Measurements from ENCODE around the gene RFX4.
"Not testable (repeated sequence)": the region's sequence is repeated elsewhere in the genome, so short reads cannot be mapped to it uniquely, and the experiment has no call there.

RFX4 gene

GRCh38 chr12:106709068-106709511 lies 126.3 kb downstream of the RFX4 start:
- Histone ChIP-seq H3K9me3 (ENCODE audit: control insufficient read depth, insufficient read depth, low read length) (no peaks in the 10 kb centered on the region), H3K9ac (ENCODE audit: low read depth, low read length) (no peak overlapping the region), H3K36me3 (ENCODE audit: insufficient read depth, low read length) (no peaks in the 10 kb centered on the region), H3K4me1 (ENCODE audit: insufficient read depth, low read length) (peaks cover 16% of the 10 kb centered on the region)

GRCh38 chr12:106710143-106710893 lies 127.5 kb downstream of the RFX4 start:
- Histone ChIP-seq H3K4me1 (ENCODE audit: insufficient read depth, low read length) (peaks cover 16% of the 10 kb centered on the region), H3K9ac (ENCODE audit: low read depth, low read length) (no peak overlapping the region), H3K36me3 (ENCODE audit: insufficient read depth, low read length) (no peaks in the 10 kb centered on the region), H3K9me3 (ENCODE audit: control insufficient read depth, insufficient read depth, low read length) (no peaks in the 10 kb centered on the region)

GRCh38 chr12:106711316-106711715 lies 128.5 kb downstream of the RFX4 start:
- no peaks in the 10 kb centered on the region for H3K9me3 ChIP-seq (ENCODE audit: control insufficient read depth, insufficient read depth, low read length)
- peaks cover 16% of the 10 kb centered on the region for H3K4me1 ChIP-seq (ENCODE audit: insufficient read depth, low read length)
- H3K36me3 ChIP-seq (ENCODE audit: insufficient read depth, low read length): no peaks in the 10 kb centered on the region
- H3K9ac ChIP-seq (ENCODE audit: low read depth, low read length): no peak overlapping the region

GRCh38 chr12:106712768-106713167 lies 130.0 kb downstream of the RFX4 start:
- no peaks in the 10 kb centered on the region for H3K36me3 ChIP-seq (ENCODE audit: insufficient read depth, low read length)
- peaks cover 16% of the 10 kb centered on the region for H3K4me1 ChIP-seq (ENCODE audit: insufficient read depth, low read length)
- no peak overlapping the region for H3K9ac ChIP-seq (ENCODE audit: low read depth, low read length)
- no peaks in the 10 kb centered on the region for H3K9me3 ChIP-seq (ENCODE audit: control insufficient read depth, insufficient read depth, low read length)

- Histone ChIP-seq H3K4me1 (ENCODE audit: insufficient read depth, low read length) (peaks cover 16% of the 10 kb centered on the region), H3K9ac (ENCODE audit: low read depth, low read length) (no peak overlapping the region), H3K36me3 (ENCODE audit: insufficient read depth, low read length) (no peaks in the 10 kb centered on the region), H3K9me3 (ENCODE audit: control insufficient read depth, insufficient read depth, low read length) (no peaks in the 10 kb centered on the region)
Observed at GRCh38 chr12:106714926-106715325, 132.1 kb downstream of the RFX4 start.

GRCh38 chr12:106715582-106715981 lies 132.8 kb downstream of the RFX4 start:
- no peak overlapping the region for H3K9ac ChIP-seq (ENCODE audit: low read depth, low read length)
- no peaks in the 10 kb centered on the region for H3K9me3 ChIP-seq (ENCODE audit: control insufficient read depth, insufficient read depth, low read length)
- H3K36me3 ChIP-seq (ENCODE audit: insufficient read depth, low read length): no peaks in the 10 kb centered on the region
- peaks cover 11% of the 10 kb centered on the region; the same call in 1 of the 2 replicates for H3K4me1 ChIP-seq (ENCODE audit: insufficient read depth, low read length)

GRCh38 chr12:106717673-106718072 lies 134.9 kb downstream of the RFX4 start:
- Histone ChIP-seq H3K36me3 (ENCODE audit: insufficient read depth, low read length) (no peaks in the 10 kb centered on the region), H3K9me3 (ENCODE audit: control insufficient read depth, insufficient read depth, low read length) (no peaks in the 10 kb centered on the region), H3K4me1 (ENCODE audit: insufficient read depth, low read length) (peaks cover 2% of the 10 kb centered on the region; the same call in 1 of the 2 replicates), H3K9ac (ENCODE audit: low read depth, low read length) (no peak overlapping the region)

GRCh38 chr12:106719879-106720278 lies 137.1 kb downstream of the RFX4 start:
- Histone ChIP-seq H3K9ac (ENCODE audit: low read depth, low read length) (no peak overlapping the region), H3K9me3 (ENCODE audit: control insufficient read depth, insufficient read depth, low read length) (no peaks in the 10 kb centered on the region), H3K4me1 (ENCODE audit: insufficient read depth, low read length) (peaks cover 17% of the 10 kb centered on the region), H3K36me3 (ENCODE audit: insufficient read depth, low read length) (no peaks in the 10 kb centered on the region)

GRCh38 chr12:106720696-106721095 lies 137.9 kb downstream of the RFX4 start:
- no peak overlapping the region for H3K9ac ChIP-seq (ENCODE audit: low read depth, low read length)
- no peaks in the 10 kb centered on the region for H3K9me3 ChIP-seq (ENCODE audit: control insufficient read depth, insufficient read depth, low read length)
- no peaks in the 10 kb centered on the region for H3K36me3 ChIP-seq (ENCODE audit: insufficient read depth, low read length)
- peaks cover 17% of the 10 kb centered on the region for H3K4me1 ChIP-seq (ENCODE audit: insufficient read depth, low read length)

- no peak overlapping the region for H3K9ac ChIP-seq (ENCODE audit: low read depth, low read length)
- H3K4me1 ChIP-seq (ENCODE audit: insufficient read depth, low read length): peaks cover 17% of the 10 kb centered on the region
- H3K36me3 ChIP-seq (ENCODE audit: insufficient read depth, low read length): no peaks in the 10 kb centered on the region
- H3K9me3 ChIP-seq (ENCODE audit: control insufficient read depth, insufficient read depth, low read length): no peaks in the 10 kb centered on the region
Observed at GRCh38 chr12:106721915-106722314, 139.1 kb downstream of the RFX4 start.

- H3K9me3 ChIP-seq (ENCODE audit: control insufficient read depth, insufficient read depth, low read length): no peaks in the 10 kb centered on the region
- no peak overlapping the region for H3K9ac ChIP-seq (ENCODE audit: low read depth, low read length)
- H3K4me1 ChIP-seq (ENCODE audit: insufficient read depth, low read length): peaks cover 17% of the 10 kb centered on the region
- no peaks in the 10 kb centered on the region for H3K36me3 ChIP-seq (ENCODE audit: insufficient read depth, low read length)
Observed at GRCh38 chr12:106722837-106723236, 140.0 kb downstream of the RFX4 start.

GRCh38 chr12:106723416-106723815 lies 140.6 kb downstream of the RFX4 start:
- no peaks in the 10 kb centered on the region for H3K9me3 ChIP-seq (ENCODE audit: control insufficient read depth, insufficient read depth, low read length)
- no peak overlapping the region for H3K9ac ChIP-seq (ENCODE audit: low read depth, low read length)
- H3K4me1 ChIP-seq (ENCODE audit: insufficient read depth, low read length): peaks cover 17% of the 10 kb centered on the region
- H3K36me3 ChIP-seq (ENCODE audit: insufficient read depth, low read length): no peaks in the 10 kb centered on the region

- Histone ChIP-seq H3K4me1 (ENCODE audit: insufficient read depth, low read length) (peaks cover 17% of the 10 kb centered on the region), H3K36me3 (ENCODE audit: insufficient read depth, low read length) (no peaks in the 10 kb centered on the region), H3K9me3 (ENCODE audit: control insufficient read depth, insufficient read depth, low read length) (no peaks in the 10 kb centered on the region), H3K9ac (ENCODE audit: low read depth, low read length) (no peak overlapping the region)
Observed at GRCh38 chr12:106724116-106724515, 141.3 kb downstream of the RFX4 start.

GRCh38 chr12:106724934-106725333 lies 142.1 kb downstream of the RFX4 start:
- H3K4me1 ChIP-seq (ENCODE audit: insufficient read depth, low read length): peaks cover 17% of the 10 kb centered on the region
- no peaks in the 10 kb centered on the region for H3K9me3 ChIP-seq (ENCODE audit: control insufficient read depth, insufficient read depth, low read length)
- no peak overlapping the region for H3K9ac ChIP-seq (ENCODE audit: low read depth, low read length)
- H3K36me3 ChIP-seq (ENCODE audit: insufficient read depth, low read length): no peaks in the 10 kb centered on the region

GRCh38 chr12:106726603-106727202 lies 143.9 kb downstream of the RFX4 start:
- peaks cover 17% of the 10 kb centered on the region for H3K4me1 ChIP-seq (ENCODE audit: insufficient read depth, low read length)
- not testable (repeated sequence) for H3K9ac ChIP-seq (ENCODE audit: low read depth, low read length); H3K36me3 ChIP-seq (ENCODE audit: insufficient read depth, low read length); H3K9me3 ChIP-seq (ENCODE audit: control insufficient read depth, insufficient read depth, low read length)

Data from ES-I3 (cell line).